HL-60 (cell line): Measurements from ENCODE around the gene E2F2.

Source experiments
- DNase-seq, 2 experiments: peaks; one replicate each; pipeline ENCODE4 v3.0.0-alpha.2; 2010 to 2020; ENCODE audit warnings: low read depth in 1 of 2, low spot score in 1 of 2
- H3K27ac ChIP-seq: fragments of 250-450 bp; sonication (Bioruptor Pico); replicated peaks from 2 replicates; pipeline ENCODE4 v1.5.1; 2020; ENCODE audit warnings: mild to moderate bottlenecking, moderate library complexity
- H3K27me3 ChIP-seq: fragments of 250-450 bp; sonication (Bioruptor Pico); 2 replicates; pipeline ENCODE4 v1.5.1; 2021; ENCODE audit warnings: mild to moderate bottlenecking, moderate library complexity; ENCODE audit not compliant: insufficient read depth, poor library complexity, severe bottlenecking
- H3K4me3 ChIP-seq: replicated peaks from 2 replicates; pipeline ENCODE4 v1.5.1; 2011; ENCODE audit warnings: mild to moderate bottlenecking, control low read depth, low read length; ENCODE audit not compliant: insufficient read depth
- CTCF ChIP-seq: IDR thresholded peaks from one replicate; pipeline ENCODE4 v1.5.1; 2011; ENCODE audit warnings: low read length, control low read depth, inconsistent platforms; ENCODE audit not compliant: insufficient read depth
- GABPA ChIP-seq: IDR thresholded peaks from 2 replicates; pipeline ENCODE4 v1.6.1; 2012; ENCODE audit warnings: low read depth
- POLR2AphosphoS5 ChIP-seq: IDR thresholded peaks from 2 replicates; pipeline ENCODE4 v1.6.1; 2012; ENCODE audit warnings: low read depth
- REST ChIP-seq: IDR thresholded peaks from 2 replicates; pipeline ENCODE4 v1.6.1; 2012; ENCODE audit warnings: low read depth; ENCODE audit not compliant: insufficient replicate concordance
- SPI1 ChIP-seq: IDR thresholded peaks from 2 replicates; pipeline ENCODE4 v1.6.1; 2012; ENCODE audit warnings: low read depth, mild to moderate bottlenecking, borderline replicate concordance

Gene E2F2

GRCh38 chr1:23563003-23563402, 32.0 kb upstream of the E2F2 start:
- H3K27ac ChIP-seq: no peak overlapping the region
- TF ChIP-seq CTCF (no peak), GABPA (no peak), SPI1 (no peak), POLR2AphosphoS5 (no peak), REST (no peak)
- no peak for DNase-seq
- H3K27me3 ChIP-seq: peaks cover 44% of the 10 kb centered on the region
- no peak overlapping the region for H3K4me3 ChIP-seq

GRCh38 chr1:23562137-23562876, 31.3 kb upstream of the E2F2 start:
- Histone ChIP-seq H3K27me3 (peaks cover 45% of the 10 kb centered on the region), H3K27ac (no peak overlapping the region), H3K4me3 (no peak overlapping the region)
- no peak for DNase-seq
- no peak for TF ChIP-seq GABPA
- no peak for TF ChIP-seq CTCF
- no peak for TF ChIP-seq REST
- TF ChIP-seq SPI1: no peak
- no peak for TF ChIP-seq POLR2AphosphoS5

- H3K4me3 ChIP-seq: no peak overlapping the region
- TF ChIP-seq CTCF (no peak), GABPA (no peak), SPI1 (no peak), REST (no peak), POLR2AphosphoS5 (no peak)
- no peak for DNase-seq
- peaks cover 51% of the 10 kb centered on the region for H3K27me3 ChIP-seq
- no peak overlapping the region for H3K27ac ChIP-seq
Measured at GRCh38 chr1:23561813-23562100, 30.7 kb upstream of the E2F2 start.
